IPS-15b (cell line): Measurements from ENCODE around the gene VASN.
A peak's percentile ranks its signal among the peaks of the same experiment; 100 is the strongest.
"Not testable (repeated sequence)": the region's sequence is repeated elsewhere in the genome, so short reads cannot be mapped to it uniquely, and the experiment has no call there.

Source experiments
- H3K27me3 ChIP-seq: one replicate; pipeline ENCODE4 v1.6.1; 2013; ENCODE audit warnings: low read length; ENCODE audit not compliant: control insufficient read depth, insufficient read depth
- H3K36me3 ChIP-seq: one replicate; pipeline ENCODE4 v1.6.1; 2013; ENCODE audit warnings: low read length; ENCODE audit not compliant: control insufficient read depth, insufficient read depth
- H3K4me1 ChIP-seq: one replicate; pipeline ENCODE4 v1.6.1; 2013; ENCODE audit warnings: mild to moderate bottlenecking, low read length; ENCODE audit not compliant: control insufficient read depth, insufficient read depth
- H3K4me3 ChIP-seq: one replicate; pipeline ENCODE4 v1.5.1; 2013; ENCODE audit warnings: low read depth, low read length
- H3K9ac ChIP-seq: one replicate; pipeline ENCODE4 v1.6.1; 2013; ENCODE audit warnings: low read depth, mild to moderate bottlenecking, low read length
- H3K9me3 ChIP-seq: one replicate; pipeline ENCODE4 v1.6.1; 2013; ENCODE audit warnings: mild to moderate bottlenecking, low read length; ENCODE audit not compliant: control insufficient read depth, insufficient read depth

VASN gene

GRCh38 chr16:4330277-4330874 is 41.3 kb upstream of the VASN start:
- Histone ChIP-seq H3K9me3 (no peaks in the 10 kb centered on the region), H3K36me3 (peaks cover 7% of the 10 kb centered on the region), H3K4me3 (no peak overlapping the region), H3K9ac (no peak overlapping the region), H3K27me3 (no peaks in the 10 kb centered on the region), H3K4me1 (peaks cover 4% of the 10 kb centered on the region)

GRCh38 chr16:4332083-4332482 is 39.6 kb upstream of the VASN start:
- Histone ChIP-seq H3K4me3 (no peak overlapping the region), H3K9me3 (no peaks in the 10 kb centered on the region), H3K36me3 (peaks cover 11% of the 10 kb centered on the region), H3K4me1 (peaks cover 2% of the 10 kb centered on the region), H3K9ac (no peak overlapping the region), H3K27me3 (no peaks in the 10 kb centered on the region)

GRCh38 chr16:4332623-4333307 is 38.9 kb upstream of the VASN start:
- Histone ChIP-seq H3K9me3 (no peaks in the 10 kb centered on the region), H3K27me3 (no peaks in the 10 kb centered on the region), H3K36me3 (peaks cover 17% of the 10 kb centered on the region), H3K4me1 (no peaks in the 10 kb centered on the region), H3K4me3 (no peak overlapping the region), H3K9ac (no peak overlapping the region)

GRCh38 chr16:4333308-4333638 is 38.4 kb upstream of the VASN start:
- no peaks in the 10 kb centered on the region for H3K9me3 ChIP-seq
- H3K9ac ChIP-seq = no peak overlapping the region
- no peak overlapping the region for H3K4me3 ChIP-seq
- H3K27me3 ChIP-seq = no peaks in the 10 kb centered on the region
- peaks cover 19% of the 10 kb centered on the region for H3K36me3 ChIP-seq
- no peaks in the 10 kb centered on the region for H3K4me1 ChIP-seq

GRCh38 chr16:4333714-4334113 is 37.9 kb upstream of the VASN start:
- not testable (repeated sequence) for H3K27me3 ChIP-seq, H3K9ac ChIP-seq, H3K9me3 ChIP-seq, H3K4me3 ChIP-seq, H3K4me1 ChIP-seq
- H3K36me3 ChIP-seq = peaks cover 23% of the 10 kb centered on the region

- Histone ChIP-seq H3K4me1 (no peaks in the 10 kb centered on the region), H3K27me3 (no peaks in the 10 kb centered on the region), H3K4me3 (no peak overlapping the region), H3K9ac (no peak overlapping the region), H3K9me3 (no peaks in the 10 kb centered on the region), H3K36me3 (peaks cover 27% of the 10 kb centered on the region)
Measured at GRCh38 chr16:4334724-4335495, 36.7 kb upstream of the VASN start.

- Histone ChIP-seq H3K9ac (peak overlapping the region; percentile 12), H3K9me3 (no peaks in the 10 kb centered on the region), H3K4me3 (no peak overlapping the region), H3K4me1 (no peaks in the 10 kb centered on the region), H3K36me3 (peaks cover 40% of the 10 kb centered on the region), H3K27me3 (no peaks in the 10 kb centered on the region)
Measured at GRCh38 chr16:4336701-4337539, 34.7 kb upstream of the VASN start.

GRCh38 chr16:4337540-4338088 is 34.0 kb upstream of the VASN start:
- Histone ChIP-seq H3K36me3 (peaks cover 36% of the 10 kb centered on the region), H3K27me3 (no peaks in the 10 kb centered on the region), H3K9ac (no peak overlapping the region), H3K9me3 (no peaks in the 10 kb centered on the region), H3K4me1 (no peaks in the 10 kb centered on the region), H3K4me3 (no peak overlapping the region)

GRCh38 chr16:4338125-4338582 is 33.5 kb upstream of the VASN start:
- Histone ChIP-seq H3K4me1 (no peaks in the 10 kb centered on the region), H3K36me3 (peaks cover 36% of the 10 kb centered on the region)

GRCh38 chr16:4338712-4339299 is 32.8 kb upstream of the VASN start:
- H3K27me3 ChIP-seq = no peaks in the 10 kb centered on the region
- peaks cover 36% of the 10 kb centered on the region for H3K36me3 ChIP-seq
- no peaks in the 10 kb centered on the region for H3K9me3 ChIP-seq
- H3K4me1 ChIP-seq = no peaks in the 10 kb centered on the region
- H3K4me3 ChIP-seq = no peak overlapping the region
- H3K9ac ChIP-seq = no peak overlapping the region

More at GRCh38 chr16:4338125-4338582, 33.5 kb upstream of the VASN start:
- Histone ChIP-seq H3K9ac (no peak overlapping the region), H3K27me3 (no peaks in the 10 kb centered on the region), H3K4me3 (no peak overlapping the region), H3K9me3 (no peaks in the 10 kb centered on the region)

- no peak overlapping the region for H3K4me3 ChIP-seq
- no peak overlapping the region for H3K9ac ChIP-seq
- peaks cover 36% of the 10 kb centered on the region for H3K36me3 ChIP-seq
- no peaks in the 10 kb centered on the region for H3K27me3 ChIP-seq
- no peaks in the 10 kb centered on the region for H3K4me1 ChIP-seq
- no peaks in the 10 kb centered on the region for H3K9me3 ChIP-seq
Measured at GRCh38 chr16:4339455-4339854, 32.2 kb upstream of the VASN start.
